OCI-LY7 (cell line): ENCODE data around the gene POLRMT.

Experiments
- EZH2phosphoT487 ChIP-seq: fragments of 200-600 bp; sonication (generic); IDR thresholded peaks from 2 replicates; pipeline ENCODE4 v1.6.1; 2018; ENCODE audit warnings: low read depth, borderline replicate concordance, mild to moderate bottlenecking, mixed run types, antibody characterized with exemption, low read length, moderate library complexity, mixed read lengths
- TF ChIP-seq, protein P1 (sequence below): fragments of 200-600 bp; sonication (generic); conservative IDR thresholded peaks from 2 replicates; pipeline ENCODE4 v1.5.1; 2014; ENCODE audit warnings: mild to moderate bottlenecking, antibody characterized with exemption, low read length, moderate library complexity, mixed read lengths

DNA sequence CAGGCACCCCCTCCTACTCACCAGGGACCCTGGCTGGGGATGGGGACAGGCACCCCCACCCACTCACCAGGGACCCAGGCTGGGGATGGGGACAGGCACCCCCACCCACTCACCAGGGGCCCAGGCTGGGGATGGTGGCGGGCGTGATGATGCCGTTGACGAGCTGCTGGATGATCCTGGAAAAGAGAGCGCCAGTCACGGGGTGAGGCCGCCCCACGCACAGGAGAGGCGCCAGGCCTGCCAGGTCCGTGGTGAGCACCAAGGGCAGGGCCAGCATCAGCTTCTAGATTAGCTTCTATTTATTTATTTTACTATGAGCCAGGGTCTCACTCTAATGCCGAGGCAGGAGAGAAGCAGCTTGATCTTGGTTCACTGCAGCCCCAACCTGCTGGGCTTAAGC is 16.8 kb upstream of the POLRMT start:
- TF ChIP-seq EZH2phosphoT487, result no peak
- TF ChIP-seq, protein P1, sequence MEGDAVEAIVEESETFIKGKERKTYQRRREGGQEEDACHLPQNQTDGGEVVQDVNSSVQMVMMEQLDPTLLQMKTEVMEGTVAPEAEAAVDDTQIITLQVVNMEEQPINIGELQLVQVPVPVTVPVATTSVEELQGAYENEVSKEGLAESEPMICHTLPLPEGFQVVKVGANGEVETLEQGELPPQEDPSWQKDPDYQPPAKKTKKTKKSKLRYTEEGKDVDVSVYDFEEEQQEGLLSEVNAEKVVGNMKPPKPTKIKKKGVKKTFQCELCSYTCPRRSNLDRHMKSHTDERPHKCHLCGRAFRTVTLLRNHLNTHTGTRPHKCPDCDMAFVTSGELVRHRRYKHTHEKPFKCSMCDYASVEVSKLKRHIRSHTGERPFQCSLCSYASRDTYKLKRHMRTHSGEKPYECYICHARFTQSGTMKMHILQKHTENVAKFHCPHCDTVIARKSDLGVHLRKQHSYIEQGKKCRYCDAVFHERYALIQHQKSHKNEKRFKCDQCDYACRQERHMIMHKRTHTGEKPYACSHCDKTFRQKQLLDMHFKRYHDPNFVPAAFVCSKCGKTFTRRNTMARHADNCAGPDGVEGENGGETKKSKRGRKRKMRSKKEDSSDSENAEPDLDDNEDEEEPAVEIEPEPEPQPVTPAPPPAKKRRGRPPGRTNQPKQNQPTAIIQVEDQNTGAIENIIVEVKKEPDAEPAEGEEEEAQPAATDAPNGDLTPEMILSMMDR, result no peak
